SHP77 (cell line): ENCODE data around the gene KCNA1.
"Not testable (repeated sequence)": the region's sequence is repeated elsewhere in the genome, so short reads cannot be mapped to it uniquely, and the experiment has no call there.

Source experiments
- DNase-seq, 2 experiments: peaks; one replicate each; lab custom pipeline; 2025; lab: John Stamatoyannopoulos, UW

Gene KCNA1

DNA sequence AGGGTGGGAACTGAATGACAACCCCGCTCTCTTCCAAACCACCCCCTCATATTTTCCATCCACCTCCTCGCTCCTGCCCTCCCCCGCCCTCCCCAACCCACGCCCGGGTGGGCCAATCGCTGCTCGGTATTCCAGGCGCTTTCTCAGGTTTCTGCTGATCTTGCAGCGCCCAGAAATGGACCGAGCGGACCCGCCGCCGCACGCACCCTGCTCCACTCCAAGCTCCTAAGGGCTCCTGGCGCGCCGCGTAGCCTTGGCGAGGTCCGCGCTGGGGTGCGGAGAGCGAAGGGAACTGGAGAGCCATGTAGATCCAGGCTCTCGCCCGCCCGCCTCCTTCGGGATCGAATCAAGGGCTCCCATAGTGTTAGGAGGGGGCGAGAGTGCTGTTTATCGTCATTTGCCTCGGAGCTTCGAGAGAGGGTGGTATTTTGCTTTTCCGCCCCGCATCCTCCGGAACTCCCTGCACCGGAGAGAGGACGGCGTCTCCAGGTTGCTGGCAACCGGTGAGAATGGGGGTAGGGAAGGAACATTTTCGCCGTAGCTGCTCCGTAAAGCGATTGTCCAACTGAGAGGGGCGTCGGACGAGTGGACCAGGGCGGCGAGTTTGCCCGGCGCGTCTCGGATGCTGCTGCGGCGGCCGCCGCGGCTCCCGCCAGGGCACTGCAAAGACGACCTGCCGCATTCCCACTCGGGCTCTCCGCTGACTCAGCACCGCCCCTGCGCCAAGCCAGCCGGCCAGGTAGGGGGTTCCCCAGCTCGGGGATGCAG lies at the start of gene KCNA1:
Gene KCNA1, plus strand, starts transcription at position 172 of the 768 bp plus-strand sequence. CDS start 1,474 bp downstream, outside the sequence.
- no peak for DNase-seq

DNA sequence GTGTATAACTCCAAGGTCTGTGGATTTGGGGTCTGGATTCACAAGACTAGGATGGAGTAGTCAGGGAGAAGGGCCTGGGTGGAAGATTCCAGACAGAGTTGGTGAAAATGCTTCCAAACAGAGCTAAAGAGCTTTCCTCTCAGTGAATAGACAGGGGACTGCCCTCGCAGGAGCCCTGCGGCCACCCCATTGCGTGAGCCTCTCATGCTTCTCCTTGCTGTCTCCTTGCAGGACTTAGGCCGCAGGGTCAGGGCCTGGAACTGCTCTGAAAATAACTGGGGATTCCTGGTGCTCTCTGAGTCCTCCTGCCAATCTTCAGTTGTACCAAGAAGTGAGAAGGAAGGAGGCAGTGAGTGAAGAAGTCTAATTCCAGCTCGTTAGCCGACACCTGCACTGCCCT lies 49.0 kb upstream of the KCNA1 start:
- DNase-seq = no peak

DNA sequence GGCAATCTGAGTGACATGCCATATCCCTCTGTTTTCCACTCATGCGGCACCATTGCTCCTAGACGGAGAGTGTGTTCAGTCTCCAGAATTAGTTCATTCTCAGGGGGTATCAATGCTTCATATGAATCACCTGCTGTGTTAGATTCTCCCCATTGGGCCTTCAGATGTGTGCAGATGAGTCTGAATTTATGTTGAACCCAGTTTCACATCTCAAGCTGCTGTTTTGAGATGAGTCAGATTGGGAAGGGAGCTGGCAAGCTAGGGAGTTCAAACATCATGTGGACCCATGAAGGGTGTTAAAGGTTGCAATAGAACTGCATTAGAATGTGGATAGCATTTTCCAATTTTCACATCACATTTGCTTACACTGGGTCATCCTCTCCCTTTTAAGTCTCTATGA lies 46.9 kb upstream of the KCNA1 start:
- DNase-seq = no peak

DNA sequence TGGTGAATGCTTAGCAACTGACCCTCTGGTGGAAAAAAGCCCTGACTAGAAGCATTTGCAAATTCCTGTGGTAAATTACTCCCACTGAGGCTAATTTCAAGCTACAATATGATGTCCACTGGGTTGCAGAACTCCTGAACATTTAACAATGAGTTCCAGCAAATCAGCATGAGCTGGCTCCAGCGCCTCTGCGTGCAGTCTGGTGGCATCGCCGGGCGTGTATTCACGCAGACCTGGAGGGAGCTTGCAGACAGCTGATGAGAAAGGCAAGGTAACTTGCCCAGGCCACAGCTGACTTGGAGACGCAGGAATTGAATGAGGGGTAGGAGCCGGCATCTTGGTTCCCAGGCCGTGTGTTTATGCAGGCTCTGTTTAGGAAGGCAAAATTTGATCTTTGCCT lies 45.1 kb upstream of the KCNA1 start:
- DNase-seq = no peak

- DNase-seq = no peak
Measured at GRCh38 chr12:4865246-4865645, 44.5 kb upstream of the KCNA1 start.

- DNase-seq = no peak
Measured at GRCh38 chr12:4866299-4866698, 43.4 kb upstream of the KCNA1 start.

GRCh38 chr12:4867384-4867783 lies 42.3 kb upstream of the KCNA1 start:
- no peak for DNase-seq

- DNase-seq = no peak
Measured at GRCh38 chr12:4870423-4870822, 39.3 kb upstream of the KCNA1 start.

DNA sequence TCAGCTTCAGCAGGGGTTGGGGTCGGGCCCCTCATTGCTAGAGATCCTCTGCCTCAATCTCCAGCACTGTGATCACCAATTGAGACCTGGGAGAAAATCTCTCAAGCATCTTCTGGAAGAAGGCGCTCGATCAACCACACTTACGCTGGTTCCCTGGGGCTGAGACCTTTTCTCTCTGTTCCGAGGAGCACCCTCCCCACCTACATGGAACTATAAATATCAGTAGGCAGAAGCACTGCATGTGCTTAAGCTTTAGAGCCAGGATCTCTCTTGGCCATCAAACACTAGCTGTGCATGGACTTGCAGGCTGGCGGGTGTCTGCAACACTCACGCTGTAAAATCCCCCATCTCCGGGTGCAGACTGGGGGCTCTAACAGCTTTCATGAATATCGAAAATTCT lies 38.2 kb upstream of the KCNA1 start:
- no peak for DNase-seq

- no peak for DNase-seq
Measured at GRCh38 chr12:4873947-4874346, 35.8 kb upstream of the KCNA1 start.

- no peak for DNase-seq
Measured at GRCh38 chr12:4874671-4875070, 35.0 kb upstream of the KCNA1 start.

- not testable (repeated sequence) for DNase-seq
Measured at GRCh38 chr12:4879481-4879880, 30.2 kb upstream of the KCNA1 start.

DNA sequence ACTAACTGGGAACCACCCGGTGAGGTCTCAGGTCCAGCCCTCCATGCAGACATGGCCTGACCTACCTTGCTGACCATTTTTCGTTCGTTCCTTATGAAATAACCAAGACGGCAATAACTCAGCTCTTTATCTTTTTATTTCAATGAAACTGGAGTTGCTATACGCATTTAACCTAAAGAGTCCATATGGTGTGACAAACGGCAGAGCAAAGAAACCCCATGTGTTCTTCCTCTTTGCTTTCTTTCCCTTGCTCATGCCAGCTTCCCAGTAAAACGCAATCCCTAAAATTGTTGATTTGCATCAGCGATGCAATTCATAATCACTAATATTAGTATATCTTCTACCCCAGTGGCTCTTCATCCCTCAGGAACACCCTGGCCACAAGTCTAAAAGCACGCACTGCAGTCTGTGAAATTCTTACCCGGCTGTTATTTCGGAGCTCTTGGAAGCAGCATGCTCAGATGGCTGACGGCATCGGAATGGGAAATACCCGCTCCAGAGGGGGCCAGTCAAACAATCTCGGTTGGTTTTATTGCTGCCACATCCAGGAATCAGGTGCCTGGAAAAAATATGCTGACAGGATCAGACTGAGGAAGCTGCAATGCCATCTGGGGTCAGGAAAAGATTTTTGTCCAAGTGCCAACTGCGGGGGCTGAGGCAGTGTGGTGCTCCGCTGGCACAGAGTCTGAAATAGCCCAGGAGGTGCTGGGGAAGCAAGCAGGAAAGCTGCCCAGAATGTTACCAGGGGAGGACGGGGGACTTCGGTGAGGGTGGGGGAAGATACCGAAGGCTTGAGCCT lies 28.2 kb upstream of the KCNA1 start:
- no peak for DNase-seq

GRCh38 chr12:4891866-4892265 lies 17.8 kb upstream of the KCNA1 start:
- DNase-seq = no peak

DNA sequence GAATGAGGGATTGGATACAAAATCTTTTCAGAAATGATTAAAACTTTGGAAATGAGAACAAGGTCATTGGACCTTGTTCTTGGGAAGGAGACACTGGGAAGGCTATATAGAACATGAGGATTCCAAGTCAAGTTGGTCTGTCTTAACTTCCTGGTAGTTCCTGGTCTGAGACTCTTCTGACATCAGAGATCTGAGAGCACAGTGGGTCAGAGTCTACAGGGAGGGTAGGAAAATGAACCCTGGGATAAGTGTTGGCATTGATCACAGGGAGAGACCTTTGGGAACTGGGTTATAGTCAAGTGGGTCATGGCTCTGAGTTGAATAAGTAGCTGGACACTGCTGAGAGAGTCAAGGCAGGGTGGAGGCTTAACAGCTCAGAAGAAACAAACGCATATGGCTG lies 17.3 kb upstream of the KCNA1 start:
- DNase-seq = no peak

DNA sequence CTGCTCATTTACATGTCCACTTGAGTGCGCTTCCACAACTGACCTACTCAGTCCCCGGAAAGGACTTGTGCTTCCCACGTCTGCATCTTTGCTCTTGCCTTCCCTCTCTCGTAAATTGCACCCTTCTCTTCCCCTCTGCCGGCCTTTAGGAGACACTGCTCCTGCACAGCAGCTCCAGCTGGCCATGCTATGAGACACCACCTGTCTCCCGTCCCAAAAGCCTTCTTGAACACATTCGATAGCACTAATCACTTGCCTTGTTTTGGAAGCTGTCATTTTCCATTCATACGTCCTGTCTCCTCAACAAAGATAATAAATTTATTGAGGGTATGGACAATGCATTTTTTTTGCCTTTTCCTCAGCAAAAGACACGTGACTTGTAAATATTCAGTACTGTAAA lies 15.7 kb upstream of the KCNA1 start:
- DNase-seq = no peak

GRCh38 chr12:4899364-4899763 lies 10.3 kb upstream of the KCNA1 start:
- no peak for DNase-seq

- DNase-seq = no peak
Measured at GRCh38 chr12:4900327-4900726, 9.4 kb upstream of the KCNA1 start.

DNA sequence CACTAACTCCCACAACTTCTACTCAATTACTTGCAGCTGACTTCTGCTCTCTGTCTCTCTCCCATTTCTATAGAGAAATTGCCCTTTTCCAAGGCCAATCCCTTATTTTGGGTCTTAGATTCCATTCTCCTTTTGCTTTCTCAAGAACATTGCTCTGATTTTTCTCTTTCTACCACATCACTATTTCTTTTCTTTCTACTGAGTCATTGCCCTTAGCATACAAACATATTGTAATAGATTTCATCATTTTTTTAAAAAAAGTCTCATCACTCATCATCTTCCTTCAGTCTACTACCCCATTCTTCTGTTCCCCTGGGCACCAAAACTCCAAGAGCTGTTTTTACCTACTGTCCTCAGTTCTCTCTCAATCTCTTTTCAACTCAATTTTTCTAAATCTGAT lies 4.4 kb upstream of the KCNA1 start:
- DNase-seq = no peak

GRCh38 chr12:4908684-4909409 lies 858 bp upstream of the KCNA1 start:
- DNase-seq = no peak

GRCh38 chr12:4909410-4909733 lies 333 bp upstream of the KCNA1 start:
- no peak for DNase-seq

GRCh38 chr12:4910502-4911315 lies 1.0 kb downstream of the KCNA1 start:
- no peak for DNase-seq
